ENCODE measurements around the gene FCHO1. TPM values are rescaled to one million over a fixed set of nuclear protein-coding genes. Genes with fewer than 3 reads are reported as not detected.
"Not testable (repeated sequence)": the region's sequence is repeated elsewhere in the genome, so short reads cannot be mapped to it uniquely, and the experiment has no call there.

The FCHO1 gene
- total and polyA plus RNA-seq, 2 donors (not counting 1 experiment from before 2014, with no cell fraction given), result 85.7 to 149 TPM

- ChIA-PET POLR2A (interaction anchor here (0.6 to 0.7 kb wide), 2 partner anchors 11 to 47 kb away, joined by 5 to 12 read pairs; partner anchors contain the start of gene FCHO1), CTCF (interaction anchor here (0.6 to 1.2 kb wide), 2 partner anchors 17 to 94 kb away, joined by 3 to 5 read pairs; no protein-coding TSS in a partner anchor)
- H3K4me1 ChIP-seq (ENCODE audit: control insufficient read depth in 2 of 2, insufficient read depth in 2 of 2, low read length in 2 of 2), result peaks cover 32 to 35% of the 10 kb centered on the region in 2 donors
- H3K9me3 ChIP-seq (ENCODE audit: control extremely low read depth in 1 of 3, control insufficient read depth in 2 of 3, insufficient read depth in 1 of 3, low read length in 2 of 3), result peaks cover 0 to 18% (median 0%) of the 10 kb centered on the region in 3 donors
- H3K27ac ChIP-seq (ENCODE audit: low read length in 2 of 2); H3K79me2 ChIP-seq (ENCODE audit: control insufficient read depth, insufficient read depth, low read length); DNase-seq; H3K4me3 ChIP-seq (ENCODE audit: control extremely low read depth in 1 of 5, extremely low read depth in 1 of 5, insufficient read depth in 1 of 5, low read depth in 2 of 5, low read length in 4 of 5); H3K4me2 ChIP-seq (replicated peaks; ENCODE audit: low read depth, low read length, poor library complexity, severe bottlenecking); intact Hi-C loops (cut with micrococcal nuclease); H3K27ac Mint-ChIP-seq; ATAC-seq (ENCODE audit: low read depth); H4K20me1 ChIP-seq (ENCODE audit: control insufficient read depth, insufficient read depth, low read length, poor library complexity, severe bottlenecking); H3K4me3 Mint-ChIP-seq; H3K36me3 ChIP-seq (replicated peaks in 1 of 2; ENCODE audit: control extremely low read depth in 1 of 2, control insufficient read depth in 1 of 2, extremely low read depth in 1 of 2, insufficient read depth in 2 of 2, low read length in 1 of 2); H2AFZ ChIP-seq (ENCODE audit: insufficient read depth, low read depth, low read length, poor library complexity, severe bottlenecking); H3K9me3 Mint-ChIP-seq (ENCODE audit: insufficient read depth); H3K9ac ChIP-seq (ENCODE audit: low read length): not testable (repeated sequence)
- Mint-ChIP-seq H3K4me1 (peaks cover 35% of the 10 kb centered on the region), H3K27me3 (peaks cover 17% of the 10 kb centered on the region)
- H3K27me3 ChIP-seq (replicated peaks in 1 of 4; ENCODE audit: control extremely low read depth in 1 of 4, control insufficient read depth in 3 of 4, insufficient read depth in 4 of 4, low read length in 3 of 4), result peaks cover 0 to 40% (median 22%) of the 10 kb centered on the region in 4 experiments
- 84% methylated on average over 3 of the region's 3 CpGs for WGBS (ENCODE audit: insufficient coverage)
These were observed 47.3 kb downstream of the FCHO1 start for GRCh38 chr19:17798599-17798998.

GRCh38 chr19:17802137-17802858 lies 51.0 kb downstream of the FCHO1 start:
- Histone ChIP-seq H3K79me2 (ENCODE audit: control insufficient read depth, insufficient read depth, low read length) (no peaks in the 10 kb centered on the region), H4K20me1 (ENCODE audit: control insufficient read depth, insufficient read depth, low read length, poor library complexity, severe bottlenecking) (no peaks in the 10 kb centered on the region), H3K4me1 (ENCODE audit: control insufficient read depth in 2 of 2, insufficient read depth in 2 of 2, low read length in 2 of 2) (peaks cover 8 to 15% of the 10 kb centered on the region in 2 donors), H3K27me3 (replicated peaks in 1 of 4; ENCODE audit: control extremely low read depth in 1 of 4, control insufficient read depth in 3 of 4, insufficient read depth in 4 of 4, low read length in 3 of 4) (peaks cover 0 to 9% (median 2%) of the 10 kb centered on the region in 4 experiments), H3K4me2 (replicated peaks; ENCODE audit: low read depth, low read length, poor library complexity, severe bottlenecking) (peak overlapping the region; percentile 64), H3K4me3 (ENCODE audit: control extremely low read depth in 1 of 5, extremely low read depth in 1 of 5, insufficient read depth in 1 of 5, low read depth in 2 of 5, low read length in 4 of 5) (no peak overlapping the region), H3K9ac (ENCODE audit: low read length) (no peak overlapping the region), H3K27ac (ENCODE audit: low read length in 2 of 2) (no peak overlapping the region), H3K36me3 (replicated peaks in 1 of 2; ENCODE audit: control extremely low read depth in 1 of 2, control insufficient read depth in 1 of 2, extremely low read depth in 1 of 2, insufficient read depth in 2 of 2, low read length in 1 of 2) (no peaks in the 10 kb centered on the region), H2AFZ (ENCODE audit: insufficient read depth, low read depth, low read length, poor library complexity, severe bottlenecking) (no peak overlapping the region), H3K9me3 (ENCODE audit: control extremely low read depth in 1 of 3, control insufficient read depth in 2 of 3, insufficient read depth in 1 of 3, low read length in 2 of 3) (peaks cover 0 to 6% (median 0%) of the 10 kb centered on the region in 3 donors)
- POLR2A ChIA-PET, result no interaction called here
- Mint-ChIP-seq H3K4me1 (peaks cover 12% of the 10 kb centered on the region), H3K9me3 (ENCODE audit: insufficient read depth) (no peaks in the 10 kb centered on the region), H3K27me3 (peaks cover 4% of the 10 kb centered on the region), H3K4me3 (peak overlapping the region; percentile 8), H3K27ac (no peak overlapping the region)
- CTCF ChIA-PET, result interaction anchor here (1.4 kb wide), 1 partner anchor 8 kb away, joined by 4 read pairs; the partner anchor contains the start of gene B3GNT3
- 72% methylated on average over 12 of the region's 12 CpGs for WGBS (ENCODE audit: insufficient coverage)
- no peak for ATAC-seq (ENCODE audit: low read depth)
- intact Hi-C loops (cut with micrococcal nuclease), result no loop called here
- DNase-seq, result no peak
- TF ChIP-seq EZH2 (IDR thresholded peaks at IDR 0.05; ENCODE audit: borderline replicate concordance, insufficient read depth, low read depth, low read length, poor library complexity, severe bottlenecking), result no peak
- no peak for TF ChIP-seq CTCF (IDR thresholded peaks at IDR 0.05)

Data from B cell (primary cell).